Karpas-422 (cell line): ENCODE results near the gene EIF6. TPM values are rescaled to one million over a fixed set of nuclear protein-coding genes. Genes with fewer than 3 reads are reported as not detected.

ENCODE experiments used
- DNase-seq: peaks from one replicate; pipeline ENCODE4 v3.0.0-alpha.2; 2015
- H2AFZ ChIP-seq: fragments of 200-600 bp; sonication (generic); 2 replicates; pipeline ENCODE4 v1.6.1; 2014; ENCODE audit warnings: antibody characterized with exemption, low read length, mixed read lengths
- H3K27ac ChIP-seq: fragments of 200-600 bp; sonication (generic); 2 replicates; pipeline ENCODE4 v1.5.1; 2014; ENCODE audit warnings: mild to moderate bottlenecking, low read length, moderate library complexity
- H3K27me3 ChIP-seq: fragments of 200-600 bp; sonication (generic); 2 replicates; pipeline ENCODE4 v1.6.1; 2014; ENCODE audit warnings: low read length, mixed read lengths
- H3K36me3 ChIP-seq: fragments of 200-600 bp; sonication (generic); 2 replicates; pipeline ENCODE4 v1.6.1; 2014; ENCODE audit warnings: low read length, mixed read lengths; ENCODE audit not compliant: insufficient read depth
- H3K4me1 ChIP-seq: fragments of 200-600 bp; sonication (generic); 2 replicates; pipeline ENCODE4 v1.6.1; 2014; ENCODE audit warnings: mild to moderate bottlenecking, low read length, mixed read lengths
- H3K4me2 ChIP-seq: fragments of 200-600 bp; sonication (generic); 2 replicates; pipeline ENCODE4 v1.6.1; 2014; ENCODE audit warnings: low read length, low read depth, mild to moderate bottlenecking; ENCODE audit not compliant: poor library complexity, severe bottlenecking
- H3K4me3 ChIP-seq: fragments of 200-600 bp; sonication (generic); 2 replicates; pipeline ENCODE4 v1.5.1; 2014; ENCODE audit warnings: mild to moderate bottlenecking, antibody characterized with exemption, low read length, mixed read lengths
- H3K79me2 ChIP-seq: fragments of 200-600 bp; sonication (generic); 2 replicates; pipeline ENCODE4 v1.6.1; 2014; ENCODE audit warnings: mild to moderate bottlenecking, low read length, mixed read lengths
- H3K9ac ChIP-seq: fragments of 200-600 bp; sonication (generic); 2 replicates; pipeline ENCODE4 v1.6.0; 2014; ENCODE audit warnings: low read length
- H3K9me2 ChIP-seq: fragments of 200-600 bp; sonication (generic), shearing (Covaris generic); replicated peaks from 2 replicates; pipeline ENCODE4 v1.6.0; 2014; ENCODE audit warnings: mild to moderate bottlenecking, low read length, moderate library complexity; ENCODE audit not compliant: insufficient read depth
- H3K9me3 ChIP-seq: fragments of 300-700, 200-600 bp; sonication (generic); 2 replicates; pipeline ENCODE4 v1.6.1; 2014; ENCODE audit warnings: low read length, mixed read lengths
- H4K20me1 ChIP-seq: fragments of 200-600 bp; sonication (generic); 2 replicates; pipeline ENCODE4 v1.6.1; 2014; ENCODE audit warnings: mild to moderate bottlenecking, antibody characterized with exemption, low read length, low read depth; ENCODE audit not compliant: insufficient read depth
- total RNA-seq: library from RNA; depleted of rRNA; stranded (reverse); fragments of >200 nt; shearing (Covaris generic); gene quantifications from 2 replicates; pipeline ENCODE4 v1.2.3, GENCODE V29; 2014; ENCODE audit warnings: low replicate concordance

The EIF6 gene
- total RNA-seq, 1 experiment from 2014 or later, result 150 TPM

DNA sequence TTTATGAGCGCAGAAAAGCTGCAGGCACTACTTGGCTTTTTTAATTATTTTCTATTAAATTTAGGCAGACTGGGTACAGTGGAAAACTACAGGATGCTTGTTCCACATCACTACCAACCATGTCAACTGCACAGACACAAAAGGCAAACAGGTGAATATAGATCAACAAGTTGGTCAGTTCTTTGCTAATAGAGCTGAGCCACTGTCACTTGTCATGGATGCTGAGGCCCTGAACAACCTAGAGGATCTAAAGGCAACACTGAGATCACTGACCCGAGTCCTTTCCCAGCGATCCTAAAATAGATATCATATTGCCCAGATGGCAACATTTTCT is 42.1 kb upstream of the EIF6 start:
- H3K9me2 ChIP-seq, result no peaks in the 10 kb centered on the region
- no peaks in the 10 kb centered on the region for H3K79me2 ChIP-seq
- no peaks in the 10 kb centered on the region for H3K4me1 ChIP-seq
- H3K27ac ChIP-seq, result no peak overlapping the region
- no peak for DNase-seq
- no peak overlapping the region for H2AFZ ChIP-seq
- H3K4me2 ChIP-seq, result no peak overlapping the region
- no peaks in the 10 kb centered on the region for H3K27me3 ChIP-seq
- no peaks in the 10 kb centered on the region for H3K36me3 ChIP-seq
- no peak overlapping the region for H3K9ac ChIP-seq
- no peaks in the 10 kb centered on the region for H3K9me3 ChIP-seq
- H3K4me3 ChIP-seq, result no peak overlapping the region
- no peaks in the 10 kb centered on the region for H4K20me1 ChIP-seq

DNA sequence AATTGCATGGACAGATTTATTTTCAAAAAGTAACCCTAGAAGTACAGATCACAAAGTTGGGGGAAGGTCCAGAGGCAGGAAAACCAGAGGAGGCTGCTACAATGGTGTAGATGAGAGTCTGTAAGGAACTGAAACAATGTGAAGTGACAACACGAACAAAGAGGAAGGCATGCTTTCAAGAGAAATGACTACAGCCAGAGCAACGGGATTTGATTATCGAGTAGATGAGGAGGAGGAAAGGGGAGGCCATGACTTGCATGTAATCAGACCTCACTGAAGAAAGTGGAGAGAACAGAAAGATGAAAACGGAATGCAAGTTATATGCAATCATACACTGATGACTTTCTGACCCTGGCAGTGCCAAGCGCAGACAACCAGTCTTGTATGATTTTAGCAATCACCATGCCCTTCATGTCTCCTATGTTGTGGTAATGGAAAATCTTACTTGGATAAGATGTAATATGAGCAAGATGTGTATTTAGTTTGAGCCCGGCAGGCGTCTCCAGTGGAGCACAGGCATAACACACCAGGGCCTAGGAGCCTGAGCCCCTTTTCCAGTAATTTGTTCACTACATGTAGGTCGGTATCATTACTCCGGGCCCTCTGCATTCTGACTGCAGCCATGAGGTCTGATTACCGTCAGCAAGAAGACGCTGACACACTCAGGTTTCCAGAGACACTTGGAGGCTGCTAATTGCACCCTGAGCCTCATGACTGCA is 41.6 kb upstream of the EIF6 start:
- no peaks in the 10 kb centered on the region for H3K27me3 ChIP-seq
- no peak overlapping the region for H3K9ac ChIP-seq
- no peak overlapping the region for H3K27ac ChIP-seq
- no peaks in the 10 kb centered on the region for H3K9me2 ChIP-seq
- H3K4me3 ChIP-seq, result no peak overlapping the region
- H2AFZ ChIP-seq, result no peak overlapping the region
- no peaks in the 10 kb centered on the region for H3K79me2 ChIP-seq
- DNase-seq, result no peak
- H4K20me1 ChIP-seq, result no peaks in the 10 kb centered on the region
- no peak overlapping the region for H3K4me2 ChIP-seq
- H3K4me1 ChIP-seq, result no peaks in the 10 kb centered on the region
- H3K9me3 ChIP-seq, result no peaks in the 10 kb centered on the region
- no peaks in the 10 kb centered on the region for H3K36me3 ChIP-seq

DNA sequence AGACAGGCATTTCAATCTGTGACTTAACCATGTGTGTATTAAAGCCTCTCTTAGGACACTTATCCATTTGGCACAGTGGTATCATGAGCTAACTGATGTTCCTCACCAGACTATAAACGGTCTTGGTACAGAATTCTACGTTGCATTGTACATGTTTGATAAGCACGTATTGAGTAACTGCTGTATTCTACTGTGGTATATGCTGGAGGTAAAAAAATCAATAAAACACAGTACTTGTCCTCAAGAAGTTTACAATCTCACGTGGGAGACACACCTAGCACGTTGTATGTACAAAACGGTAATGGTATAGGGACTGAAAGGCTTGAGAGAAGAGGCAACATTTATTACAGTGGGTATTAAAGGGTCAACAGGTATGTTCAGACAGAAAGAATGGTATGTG is 40.8 kb upstream of the EIF6 start:
- Histone ChIP-seq H3K9me3 (no peaks in the 10 kb centered on the region), H3K79me2 (no peaks in the 10 kb centered on the region; the same call in 1 of the 2 replicates), H2AFZ (no peak overlapping the region), H3K27me3 (no peaks in the 10 kb centered on the region), H3K27ac (no peak overlapping the region), H3K4me2 (no peak overlapping the region), H4K20me1 (no peaks in the 10 kb centered on the region), H3K9me2 (no peaks in the 10 kb centered on the region), H3K4me3 (no peak overlapping the region), H3K9ac (no peak overlapping the region), H3K36me3 (no peaks in the 10 kb centered on the region), H3K4me1 (no peaks in the 10 kb centered on the region)
- DNase-seq, result no peak

DNA sequence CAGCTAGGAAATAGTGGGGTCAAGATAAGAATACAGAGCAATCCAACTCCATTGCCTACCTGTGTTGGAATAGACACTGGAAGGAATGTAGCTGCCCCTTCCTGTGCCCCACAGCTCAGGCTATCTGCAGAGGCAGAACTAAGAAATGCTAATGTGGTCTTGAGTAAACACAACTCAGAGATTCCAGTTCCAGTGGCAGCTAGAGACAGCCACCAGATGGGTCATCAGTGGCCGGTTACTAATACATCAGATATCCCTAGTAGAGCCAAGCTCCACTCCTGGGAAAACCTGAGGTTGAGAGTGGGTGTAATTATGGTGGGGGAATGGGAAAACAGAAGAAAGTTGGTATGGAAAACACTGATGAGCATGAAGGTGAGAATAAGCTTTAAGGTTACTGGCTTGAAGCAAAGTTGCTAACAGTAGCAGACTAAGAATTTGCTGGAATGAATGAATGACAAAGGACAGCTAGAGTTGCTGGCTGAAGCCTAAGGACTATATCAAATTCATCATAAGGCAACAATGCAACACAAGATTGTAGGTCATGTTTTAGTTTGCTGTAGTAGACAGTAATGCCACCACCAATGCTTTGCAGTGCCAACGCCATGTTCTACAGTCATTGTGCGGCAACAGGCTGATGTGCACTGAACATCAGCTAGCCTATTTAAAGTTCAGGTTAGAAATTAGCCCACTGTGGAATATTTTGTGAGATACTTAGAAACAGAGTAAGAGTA is 36.0 kb upstream of the EIF6 start:
- Histone ChIP-seq H3K27ac (no peak overlapping the region), H4K20me1 (no peaks in the 10 kb centered on the region), H3K4me2 (no peak overlapping the region)

DNA sequence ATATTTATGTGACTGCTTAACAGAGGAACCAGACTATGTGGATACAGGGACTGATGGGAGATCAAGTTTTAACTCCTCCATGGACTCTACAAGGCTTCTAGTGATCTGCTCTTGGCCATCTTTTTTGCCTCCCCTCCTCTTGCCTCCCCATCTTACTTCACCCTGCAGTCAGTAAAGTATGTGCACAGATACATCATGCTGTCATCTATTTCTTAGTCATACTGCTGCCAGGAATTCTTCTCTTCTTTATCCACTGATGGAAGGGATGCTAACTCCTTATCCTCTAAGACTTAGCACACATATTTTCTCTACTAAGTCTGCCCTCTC is 35.3 kb upstream of the EIF6 start:
- H4K20me1 ChIP-seq, result no peaks in the 10 kb centered on the region
- H3K36me3 ChIP-seq, result no peaks in the 10 kb centered on the region
- H3K4me3 ChIP-seq, result no peak overlapping the region
- H3K9me3 ChIP-seq, result no peaks in the 10 kb centered on the region
- H2AFZ ChIP-seq, result no peak overlapping the region
- no peaks in the 10 kb centered on the region for H3K27me3 ChIP-seq
- H3K9me2 ChIP-seq, result no peaks in the 10 kb centered on the region
- DNase-seq, result no peak
- H3K79me2 ChIP-seq, result peaks cover 9% of the 10 kb centered on the region
- no peak overlapping the region for H3K4me2 ChIP-seq
- H3K27ac ChIP-seq, result no peak overlapping the region
- no peak overlapping the region for H3K9ac ChIP-seq
- peaks cover 10% of the 10 kb centered on the region for H3K4me1 ChIP-seq

More for the DNA sequence above, 36.0 kb upstream of the EIF6 start:
- H3K4me1 ChIP-seq, result peaks cover 10% of the 10 kb centered on the region
- H3K4me3 ChIP-seq, result no peak overlapping the region
- DNase-seq, result no peak
- no peaks in the 10 kb centered on the region for H3K9me2 ChIP-seq
- H3K27me3 ChIP-seq, result no peaks in the 10 kb centered on the region
- no peak overlapping the region for H2AFZ ChIP-seq
- no peaks in the 10 kb centered on the region for H3K9me3 ChIP-seq
- peaks cover 9% of the 10 kb centered on the region for H3K79me2 ChIP-seq
- no peak overlapping the region for H3K9ac ChIP-seq
- no peaks in the 10 kb centered on the region for H3K36me3 ChIP-seq

DNA sequence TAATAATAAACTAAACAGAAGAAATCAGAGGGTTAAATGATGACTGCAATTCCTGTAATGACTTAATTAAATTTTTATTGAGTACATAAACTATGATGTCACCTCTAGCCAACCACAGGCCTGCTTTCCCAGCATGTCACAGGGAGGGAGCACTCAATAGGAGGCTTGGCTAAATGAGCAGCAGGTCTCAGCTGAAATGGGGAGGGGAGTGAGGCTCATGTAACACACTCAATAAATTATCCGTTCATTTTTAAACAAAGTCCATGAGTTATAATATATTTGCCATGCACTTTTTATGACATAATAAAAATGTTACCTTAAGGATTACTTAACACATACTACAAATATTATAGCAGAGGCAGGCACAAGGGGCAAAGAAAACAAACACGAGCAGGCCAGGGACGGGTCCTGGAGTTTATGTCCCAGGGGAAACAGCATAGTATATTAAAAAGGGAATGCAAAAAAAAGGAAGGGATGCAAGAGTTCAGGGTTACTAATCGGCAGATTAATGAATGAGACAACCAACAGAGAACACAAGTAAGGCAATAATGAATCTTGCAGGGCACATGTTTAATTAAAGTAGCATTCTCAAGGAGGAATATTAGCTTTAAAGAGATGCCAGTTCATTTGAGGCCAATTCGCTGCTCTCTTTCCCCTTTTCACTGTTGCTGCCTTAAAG is 34.8 kb upstream of the EIF6 start:
- no peak for DNase-seq
- H3K9me3 ChIP-seq, result no peaks in the 10 kb centered on the region
- no peak overlapping the region for H2AFZ ChIP-seq
- no peak overlapping the region for H3K4me3 ChIP-seq
- no peak overlapping the region for H3K9ac ChIP-seq
- no peak overlapping the region for H3K27ac ChIP-seq
- H3K79me2 ChIP-seq, result peaks cover 9% of the 10 kb centered on the region
- no peak overlapping the region for H3K4me2 ChIP-seq
- no peaks in the 10 kb centered on the region for H3K36me3 ChIP-seq
- no peaks in the 10 kb centered on the region for H4K20me1 ChIP-seq
- H3K9me2 ChIP-seq, result no peaks in the 10 kb centered on the region
- no peaks in the 10 kb centered on the region for H3K27me3 ChIP-seq
- peaks cover 10% of the 10 kb centered on the region for H3K4me1 ChIP-seq

DNA sequence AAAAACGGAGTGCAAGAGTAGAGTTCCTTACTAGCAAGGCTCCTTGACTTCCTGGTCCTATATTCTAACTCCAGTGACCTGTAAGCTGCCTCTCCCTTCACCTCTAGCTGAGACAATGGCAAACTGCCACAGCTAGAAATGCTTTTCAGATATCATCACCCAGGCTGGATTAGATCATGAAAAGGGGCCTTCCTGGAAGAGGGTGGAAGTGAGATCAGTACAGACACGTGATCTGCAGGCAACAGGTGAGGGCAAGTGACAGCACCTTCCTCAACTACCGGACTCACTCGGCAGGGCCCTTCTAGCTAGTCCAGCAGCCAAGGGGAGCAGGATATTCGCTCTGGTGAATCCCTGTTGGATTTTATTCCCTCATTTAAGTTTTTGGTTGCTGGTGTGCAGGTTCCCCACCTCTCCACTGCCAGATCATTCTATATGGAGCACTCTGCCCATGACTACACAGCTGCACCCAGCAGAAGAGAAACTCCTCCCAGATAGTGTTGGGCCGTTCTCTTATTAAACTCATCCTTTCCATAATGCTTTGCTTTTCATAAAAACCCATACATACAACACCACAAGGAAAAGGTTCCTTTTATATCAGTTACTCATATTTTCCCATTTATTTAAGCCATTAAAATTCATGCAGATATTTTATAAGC is 34.1 kb upstream of the EIF6 start:
- Histone ChIP-seq H3K9me2 (no peaks in the 10 kb centered on the region), H3K27me3 (no peaks in the 10 kb centered on the region), H3K79me2 (peaks cover 9% of the 10 kb centered on the region), H3K9me3 (no peaks in the 10 kb centered on the region), H3K9ac (no peak overlapping the region), H3K4me1 (peaks cover 10% of the 10 kb centered on the region), H3K36me3 (no peaks in the 10 kb centered on the region), H4K20me1 (no peaks in the 10 kb centered on the region), H3K27ac (no peak overlapping the region), H3K4me2 (no peak overlapping the region), H2AFZ (no peak overlapping the region), H3K4me3 (no peak overlapping the region)
- no peak for DNase-seq
